Neural cell (in vitro differentiated cells): Measurements from ENCODE around the gene PABPC1L. TPM values are rescaled to one million over a fixed set of nuclear protein-coding genes. Genes with fewer than 3 reads are reported as not detected.
A peak's percentile ranks its signal among the peaks of the same experiment; 100 is the strongest.

Experiments
- H2AFZ ChIP-seq: fragments of 200-600, 300-800 bp; sonication (generic), shearing (Covaris generic); 2 replicates; pipeline ENCODE4 v1.6.0; 2014; ENCODE audit warnings: low read depth, mild to moderate bottlenecking, antibody characterized with exemption, low read length, moderate library complexity
- H3F3A ChIP-seq: fragments of 200-600 bp; shearing (Covaris generic); 2 replicates; pipeline ENCODE4 v1.6.1; 2016; ENCODE audit warnings: mild to moderate bottlenecking, moderate library complexity, mixed read lengths, antibody characterized with exemption, low read length; ENCODE audit not compliant: insufficient read depth, poor library complexity, severe bottlenecking
- H3K27ac ChIP-seq: fragments of 200-600, 300-800 bp; sonication (generic), shearing (Covaris generic); 2 replicates; pipeline ENCODE4 v1.5.1; 2014; ENCODE audit warnings: mild to moderate bottlenecking, low read length, moderate library complexity
- H3K27me3 ChIP-seq: fragments of 300-800, 200-600 bp; sonication (generic), shearing (Covaris generic); 2 replicates; pipeline ENCODE4 v1.6.0; 2014; ENCODE audit warnings: mild to moderate bottlenecking, low read depth, low read length, moderate library complexity; ENCODE audit not compliant: insufficient read depth
- H3K36me3 ChIP-seq: fragments of 300-800, 200-600 bp; sonication (generic), shearing (Covaris generic); 2 replicates; pipeline ENCODE4 v1.5.1; 2014; ENCODE audit warnings: mild to moderate bottlenecking, antibody characterized with exemption, low read length, moderate library complexity; ENCODE audit not compliant: insufficient read depth
- H3K4me2 ChIP-seq: fragments of 300-800, 200-600 bp; sonication (generic), shearing (Covaris generic); 2 replicates; pipeline ENCODE4 v1.6.0; 2014; ENCODE audit warnings: mild to moderate bottlenecking, low read length
- H3K4me3 ChIP-seq: fragments of 300-800, 200-600 bp; sonication (generic), shearing (Covaris generic); 2 replicates; pipeline ENCODE4 v1.5.1; 2014; ENCODE audit warnings: mild to moderate bottlenecking, low read length, moderate library complexity
- H3K79me2 ChIP-seq: fragments of 200-600 bp; shearing (Covaris generic); replicated peaks from 2 replicates; pipeline ENCODE4 v1.6.0; 2014; ENCODE audit warnings: mild to moderate bottlenecking, low read length, moderate library complexity; ENCODE audit not compliant: insufficient read depth
- H3K9ac ChIP-seq: fragments of 300-800, 200-600 bp; sonication (generic), shearing (Covaris generic); 2 replicates; pipeline ENCODE4 v1.6.1; 2016; ENCODE audit warnings: mild to moderate bottlenecking, low read length, mixed read lengths
- H3K9me2 ChIP-seq: fragments of 200-600 bp; shearing (Covaris generic); 2 replicates; pipeline ENCODE4 v1.6.1; 2016; ENCODE audit warnings: mild to moderate bottlenecking, low read length, mixed read lengths; ENCODE audit not compliant: insufficient read depth
- H3K9me3 ChIP-seq: fragments of 200-600, 300-800 bp; sonication (generic), shearing (Covaris generic); 2 replicates; pipeline ENCODE4 v1.6.1; 2016; ENCODE audit warnings: mild to moderate bottlenecking, mixed run types, low read length, moderate library complexity, mixed read lengths
- H4K20me1 ChIP-seq: fragments of 200-600 bp; shearing (Covaris generic); 2 replicates; pipeline ENCODE4 v1.6.1; 2016; ENCODE audit warnings: mild to moderate bottlenecking, mixed run types; ENCODE audit not compliant: insufficient read depth
- EP300 ChIP-seq: fragments of 450-650 bp; conservative IDR thresholded peaks from 2 replicates; pipeline ENCODE4 v1.6.1; 2014; ENCODE audit warnings: antibody characterized with exemption, mild to moderate bottlenecking, moderate library complexity; ENCODE audit not compliant: poor library complexity, severe bottlenecking
- EZH2 ChIP-seq: fragments of 200-600, 300-800 bp; shearing (Covaris generic), sonication (generic); IDR thresholded peaks from 2 replicates; pipeline ENCODE4 v1.6.1; 2014; ENCODE audit warnings: antibody characterized with exemption, low read length, borderline replicate concordance, mild to moderate bottlenecking; ENCODE audit not compliant: insufficient read depth, poor library complexity, severe bottlenecking
- MXI1 ChIP-seq: fragments of 450-650 bp; conservative IDR thresholded peaks from 2 replicates; pipeline ENCODE4 v1.6.1; 2014; ENCODE audit warnings: antibody characterized with exemption, mild to moderate bottlenecking; ENCODE audit not compliant: poor library complexity, severe bottlenecking
- POLR2AphosphoS5 ChIP-seq: IDR thresholded peaks from 2 replicates; pipeline ENCODE4 v1.6.1; 2012
- RAD21 ChIP-seq: fragments of 450-650 bp; conservative IDR thresholded peaks from 2 replicates; pipeline ENCODE4 v1.6.1; 2014; ENCODE audit warnings: antibody characterized with exemption, mild to moderate bottlenecking, moderate library complexity
- SMC3 ChIP-seq: fragments of 450-650 bp; conservative IDR thresholded peaks from 2 replicates; pipeline ENCODE4 v1.6.1; 2014; ENCODE audit warnings: antibody characterized with exemption, mild to moderate bottlenecking, moderate library complexity; ENCODE audit not compliant: poor library complexity
- TAF1 ChIP-seq: IDR thresholded peaks from 2 replicates; pipeline ENCODE4 v1.6.1; 2012; ENCODE audit warnings: low read depth
- polyA plus RNA-seq: library from polyadenylated mRNA; depleted of rRNA; stranded (reverse); fragments of >200 nt; gene quantifications from 2 replicates; pipeline ENCODE4 v1.2.3, GENCODE V29; 2014
- TF ChIP-seq, protein P1 (sequence below): fragments of 450-650 bp; IDR thresholded peaks from 2 replicates; pipeline ENCODE4 v1.5.1; 2014; ENCODE audit warnings: antibody characterized with exemption, mild to moderate bottlenecking, moderate library complexity; ENCODE audit not compliant: poor library complexity, severe bottlenecking
- TF ChIP-seq, protein P2 (sequence below): IDR thresholded peaks from 2 replicates; pipeline ENCODE4 v1.6.1; 2012; ENCODE audit warnings: borderline replicate concordance

The PABPC1L gene
- polyA plus RNA-seq, 1 donor from 2014 or later: 3.6 TPM

DNA sequence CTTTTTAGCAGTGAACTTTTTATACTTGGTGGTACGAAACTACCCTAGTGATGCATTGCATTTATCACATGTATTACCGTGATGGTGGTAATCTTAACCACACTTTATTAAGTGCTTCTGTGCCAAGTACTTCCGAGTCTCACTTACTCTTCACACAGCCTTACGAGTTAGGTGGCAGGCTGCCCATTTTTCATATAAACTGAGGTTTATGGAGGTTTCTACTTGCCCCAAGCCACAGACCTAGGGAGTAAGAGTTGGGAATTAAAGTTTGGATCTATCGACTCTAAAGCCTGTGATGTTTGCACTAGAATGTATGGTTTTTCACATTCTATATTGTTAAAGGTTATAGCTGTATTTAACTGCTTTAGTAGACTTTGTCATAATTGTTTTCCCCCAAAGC, 5.5 kb upstream of the PABPC1L start:
- no peaks in the 10 kb centered on the region for H4K20me1 ChIP-seq
- peaks cover 11% of the 10 kb centered on the region for H3K79me2 ChIP-seq
- no peak overlapping the region for H3K27ac ChIP-seq
- no peaks in the 10 kb centered on the region for H3K9me2 ChIP-seq
- no peak overlapping the region for H3K9ac ChIP-seq
- TF ChIP-seq POLR2AphosphoS5: no peak
- TF ChIP-seq EZH2: no peak
- TF ChIP-seq, protein P1, sequence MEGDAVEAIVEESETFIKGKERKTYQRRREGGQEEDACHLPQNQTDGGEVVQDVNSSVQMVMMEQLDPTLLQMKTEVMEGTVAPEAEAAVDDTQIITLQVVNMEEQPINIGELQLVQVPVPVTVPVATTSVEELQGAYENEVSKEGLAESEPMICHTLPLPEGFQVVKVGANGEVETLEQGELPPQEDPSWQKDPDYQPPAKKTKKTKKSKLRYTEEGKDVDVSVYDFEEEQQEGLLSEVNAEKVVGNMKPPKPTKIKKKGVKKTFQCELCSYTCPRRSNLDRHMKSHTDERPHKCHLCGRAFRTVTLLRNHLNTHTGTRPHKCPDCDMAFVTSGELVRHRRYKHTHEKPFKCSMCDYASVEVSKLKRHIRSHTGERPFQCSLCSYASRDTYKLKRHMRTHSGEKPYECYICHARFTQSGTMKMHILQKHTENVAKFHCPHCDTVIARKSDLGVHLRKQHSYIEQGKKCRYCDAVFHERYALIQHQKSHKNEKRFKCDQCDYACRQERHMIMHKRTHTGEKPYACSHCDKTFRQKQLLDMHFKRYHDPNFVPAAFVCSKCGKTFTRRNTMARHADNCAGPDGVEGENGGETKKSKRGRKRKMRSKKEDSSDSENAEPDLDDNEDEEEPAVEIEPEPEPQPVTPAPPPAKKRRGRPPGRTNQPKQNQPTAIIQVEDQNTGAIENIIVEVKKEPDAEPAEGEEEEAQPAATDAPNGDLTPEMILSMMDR: no peak
- no peak for TF ChIP-seq MXI1
- no peak for TF ChIP-seq RAD21
- TF ChIP-seq, protein P2, sequence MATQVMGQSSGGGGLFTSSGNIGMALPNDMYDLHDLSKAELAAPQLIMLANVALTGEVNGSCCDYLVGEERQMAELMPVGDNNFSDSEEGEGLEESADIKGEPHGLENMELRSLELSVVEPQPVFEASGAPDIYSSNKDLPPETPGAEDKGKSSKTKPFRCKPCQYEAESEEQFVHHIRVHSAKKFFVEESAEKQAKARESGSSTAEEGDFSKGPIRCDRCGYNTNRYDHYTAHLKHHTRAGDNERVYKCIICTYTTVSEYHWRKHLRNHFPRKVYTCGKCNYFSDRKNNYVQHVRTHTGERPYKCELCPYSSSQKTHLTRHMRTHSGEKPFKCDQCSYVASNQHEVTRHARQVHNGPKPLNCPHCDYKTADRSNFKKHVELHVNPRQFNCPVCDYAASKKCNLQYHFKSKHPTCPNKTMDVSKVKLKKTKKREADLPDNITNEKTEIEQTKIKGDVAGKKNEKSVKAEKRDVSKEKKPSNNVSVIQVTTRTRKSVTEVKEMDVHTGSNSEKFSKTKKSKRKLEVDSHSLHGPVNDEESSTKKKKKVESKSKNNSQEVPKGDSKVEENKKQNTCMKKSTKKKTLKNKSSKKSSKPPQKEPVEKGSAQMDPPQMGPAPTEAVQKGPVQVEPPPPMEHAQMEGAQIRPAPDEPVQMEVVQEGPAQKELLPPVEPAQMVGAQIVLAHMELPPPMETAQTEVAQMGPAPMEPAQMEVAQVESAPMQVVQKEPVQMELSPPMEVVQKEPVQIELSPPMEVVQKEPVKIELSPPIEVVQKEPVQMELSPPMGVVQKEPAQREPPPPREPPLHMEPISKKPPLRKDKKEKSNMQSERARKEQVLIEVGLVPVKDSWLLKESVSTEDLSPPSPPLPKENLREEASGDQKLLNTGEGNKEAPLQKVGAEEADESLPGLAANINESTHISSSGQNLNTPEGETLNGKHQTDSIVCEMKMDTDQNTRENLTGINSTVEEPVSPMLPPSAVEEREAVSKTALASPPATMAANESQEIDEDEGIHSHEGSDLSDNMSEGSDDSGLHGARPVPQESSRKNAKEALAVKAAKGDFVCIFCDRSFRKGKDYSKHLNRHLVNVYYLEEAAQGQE: no peak
- TF ChIP-seq EP300: no peak
- TF ChIP-seq TAF1: no peak
- no peak for TF ChIP-seq SMC3
- H2AFZ ChIP-seq: no peak overlapping the region
- H3K4me2 ChIP-seq: no peak overlapping the region
- H3K36me3 ChIP-seq: peaks cover 4% of the 10 kb centered on the region
- H3K27me3 ChIP-seq: no peaks in the 10 kb centered on the region
- no peaks in the 10 kb centered on the region for H3F3A ChIP-seq
- H3K4me3 ChIP-seq: no peak overlapping the region
- H3K9me3 ChIP-seq: no peaks in the 10 kb centered on the region

DNA sequence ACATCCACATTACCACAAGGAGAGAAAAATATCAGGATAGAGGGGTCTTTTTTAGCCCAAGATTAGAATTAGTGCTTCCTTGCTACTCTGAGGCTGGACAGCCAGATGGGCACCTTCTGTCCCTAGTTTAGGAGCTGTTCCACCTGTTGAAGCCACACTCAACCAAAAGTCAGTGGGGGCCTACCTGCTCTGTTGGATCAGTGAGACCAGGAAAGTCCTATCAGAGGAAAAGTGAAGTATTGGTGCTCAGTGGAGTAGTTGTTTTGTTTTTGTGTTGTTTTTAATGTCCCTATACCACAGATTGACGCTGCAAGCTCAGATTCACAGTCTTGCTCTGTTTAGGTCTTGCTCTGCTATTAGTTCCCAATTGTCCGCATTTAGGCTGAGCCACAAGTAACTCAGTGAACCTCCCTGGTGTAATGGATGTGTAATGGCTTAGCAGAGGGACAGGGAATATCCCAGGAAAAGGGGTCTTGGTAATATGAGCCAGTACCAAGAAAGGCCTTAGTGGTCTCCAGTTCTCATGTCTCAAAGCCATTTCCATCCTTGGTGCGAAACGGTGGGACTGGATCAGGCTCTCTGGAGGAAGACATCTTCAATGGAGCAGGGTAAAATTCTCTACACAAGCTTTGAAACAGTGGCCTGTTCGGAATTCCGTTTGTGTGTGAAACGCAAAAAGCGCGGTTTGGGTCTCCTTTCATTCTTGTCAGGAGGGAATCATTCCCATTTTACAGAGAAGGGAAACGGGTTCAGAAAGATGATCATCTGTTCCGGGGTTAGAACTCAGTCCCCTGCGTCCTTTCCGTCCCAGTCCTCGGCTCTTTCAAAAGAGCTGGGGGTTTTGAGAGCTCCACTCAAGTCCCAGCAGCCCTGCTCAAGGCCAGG, 631 bp upstream of the PABPC1L start:
- H3K9me3 ChIP-seq: no peaks in the 10 kb centered on the region
- no peaks in the 10 kb centered on the region for H4K20me1 ChIP-seq
- no peaks in the 10 kb centered on the region for H3K79me2 ChIP-seq
- H3K4me3 ChIP-seq: peak overlapping the region; percentile 67
- H3K27me3 ChIP-seq: no peaks in the 10 kb centered on the region
- H3K9ac ChIP-seq: no peak overlapping the region
- H3K9me2 ChIP-seq: no peaks in the 10 kb centered on the region
- peaks cover 3% of the 10 kb centered on the region for H3K36me3 ChIP-seq
- no peak overlapping the region for H3K4me2 ChIP-seq
- H3F3A ChIP-seq: no peaks in the 10 kb centered on the region
- TF ChIP-seq EZH2: no peak
- no peak for TF ChIP-seq POLR2AphosphoS5
- TF ChIP-seq MXI1: no peak
- TF ChIP-seq, protein P1: no peak
- H2AFZ ChIP-seq: no peak overlapping the region
- H3K27ac ChIP-seq: no peak overlapping the region
